Neural progenitor cell (in vitro differentiated cells): ENCODE measurements around the gene LPXN.

Experiments
- CTCF ChIP-seq: fragments of 200-600 bp; sonication (generic); IDR thresholded peaks from 2 replicates; pipeline ENCODE4 v1.5.1; 2017; ENCODE audit warnings: antibody characterized with exemption, mild to moderate bottlenecking
- EZH2 ChIP-seq: fragments of 200-600 bp; sonication (generic); IDR thresholded peaks from 2 replicates; pipeline ENCODE4 v1.6.1; 2017; ENCODE audit warnings: antibody characterized with exemption, mild to moderate bottlenecking, moderate library complexity
- EZH2phosphoT487 ChIP-seq: fragments of 200-600 bp; sonication (generic); IDR thresholded peaks from 2 replicates; pipeline ENCODE4 v1.6.1; 2017; ENCODE audit warnings: antibody characterized with exemption

GRCh38 chr11:58615559-58615958 lies 39.9 kb upstream of the LPXN start:
- no peak for TF ChIP-seq CTCF
- TF ChIP-seq EZH2, result no peak
- TF ChIP-seq EZH2phosphoT487, result no peak
